Activated T-cell treated with anti-CD3 and anti-CD28 coated beads, Interleukin-2, amount 50 U/mL, for 72 hours (primary cell): Measurements from ENCODE around the gene IFNL2. TPM values are rescaled to one million over a fixed set of nuclear protein-coding genes. Genes with fewer than 3 reads are reported as not detected.
"Not testable (repeated sequence)": the region's sequence is repeated elsewhere in the genome, so short reads cannot be mapped to it uniquely, and the experiment has no call there.

Experiments used
- ATAC-seq, 2 donors: fragments of 150-1000 bp; cut with Tn5 transposase; replicated peaks in 1 of 2; 2 replicates each; pipeline ENCODE4 v1.10.0; 2021; ENCODE audit warnings: moderate library complexity in 2 of 2, mild to moderate bottlenecking in 1 of 2
- DNase-seq, 2 donors: peaks; one replicate each; pipeline ENCODE4 v3.0.0; 2021 to 2022; ENCODE audit warnings: mixed read lengths in 1 of 2
- H3K27ac Mint-ChIP-seq: one replicate; pipeline ENCODE4 v1.8.0; 2022; ENCODE audit warnings: mild to moderate bottlenecking, moderate library complexity, mixed read lengths
- H3K27me3 Mint-ChIP-seq: one replicate; pipeline ENCODE4 v1.8.0; 2022; ENCODE audit warnings: low read depth, mixed read lengths
- H3K36me3 Mint-ChIP-seq, 2 donors: one replicate each; pipeline ENCODE4 v1.8.0; 2022; ENCODE audit warnings: mixed read lengths in 2 of 2, mild to moderate bottlenecking in 1 of 2; ENCODE audit not compliant: insufficient read depth in 2 of 2
- H3K4me1 Mint-ChIP-seq: one replicate; pipeline ENCODE4 v1.8.0; 2022; ENCODE audit warnings: low read depth, mixed read lengths
- H3K4me3 Mint-ChIP-seq, 2 donors: one replicate each; pipeline ENCODE4 v1.8.0; 2022; ENCODE audit warnings: mild to moderate bottlenecking in 2 of 2, mixed read lengths in 2 of 2, moderate library complexity in 2 of 2
- H3K9me3 Mint-ChIP-seq, 2 donors: one replicate each; pipeline ENCODE4 v1.8.0; 2022; ENCODE audit warnings: mixed read lengths in 2 of 2
- total RNA-seq, 2 donors: library from RNA; stranded (reverse); gene quantifications; one replicate each; pipeline ENCODE4 v1.2.3, GENCODE V29; 2022

The IFNL2 gene
- total RNA-seq, 2 donors from 2014 or later: 0.46 TPM; not detected in 1

DNA sequence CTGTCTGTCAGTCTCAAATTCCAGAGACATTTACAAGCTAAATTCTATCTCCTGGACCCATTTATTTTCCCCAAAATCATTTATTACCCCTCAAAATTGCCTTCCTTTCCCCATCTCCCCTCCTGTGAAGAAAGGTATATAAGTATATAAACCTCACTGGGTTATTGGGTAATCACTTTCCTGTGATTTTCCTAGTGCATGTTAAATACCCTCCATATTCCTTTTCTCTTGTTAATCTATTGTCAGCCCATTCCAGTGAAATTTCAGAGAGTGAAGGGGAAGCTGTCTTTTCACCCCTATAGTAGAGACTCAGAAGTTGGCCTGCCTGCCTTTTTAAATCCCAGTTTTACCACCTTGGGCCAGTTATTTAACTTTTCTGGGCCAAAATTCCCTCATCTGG is 37.9 kb downstream of the IFNL2 start:
- ATAC-seq (no peak), DNase-seq (no peak)
- H3K36me3 Mint-ChIP-seq: peaks cover 0 to 4% of the 10 kb centered on the region in 2 donors
- H3K9me3 Mint-ChIP-seq: no peaks in the 10 kb centered on the region
- H3K4me1 Mint-ChIP-seq: peaks cover 6% of the 10 kb centered on the region
- no peak overlapping the region for H3K27ac Mint-ChIP-seq
- no peaks in the 10 kb centered on the region for H3K27me3 Mint-ChIP-seq
- no peak overlapping the region for H3K4me3 Mint-ChIP-seq

- ATAC-seq (no peak), DNase-seq (no peak)
- Mint-ChIP-seq H3K9me3 (no peaks in the 10 kb centered on the region), H3K27me3 (no peaks in the 10 kb centered on the region), H3K4me3 (no peak overlapping the region), H3K4me1 (peaks cover 6% of the 10 kb centered on the region), H3K27ac (no peak overlapping the region), H3K36me3 (peaks cover 3 to 4% of the 10 kb centered on the region in 2 donors)
These were observed 39.0 kb downstream of the IFNL2 start for GRCh38 chr19:39307046-39307821.

DNA sequence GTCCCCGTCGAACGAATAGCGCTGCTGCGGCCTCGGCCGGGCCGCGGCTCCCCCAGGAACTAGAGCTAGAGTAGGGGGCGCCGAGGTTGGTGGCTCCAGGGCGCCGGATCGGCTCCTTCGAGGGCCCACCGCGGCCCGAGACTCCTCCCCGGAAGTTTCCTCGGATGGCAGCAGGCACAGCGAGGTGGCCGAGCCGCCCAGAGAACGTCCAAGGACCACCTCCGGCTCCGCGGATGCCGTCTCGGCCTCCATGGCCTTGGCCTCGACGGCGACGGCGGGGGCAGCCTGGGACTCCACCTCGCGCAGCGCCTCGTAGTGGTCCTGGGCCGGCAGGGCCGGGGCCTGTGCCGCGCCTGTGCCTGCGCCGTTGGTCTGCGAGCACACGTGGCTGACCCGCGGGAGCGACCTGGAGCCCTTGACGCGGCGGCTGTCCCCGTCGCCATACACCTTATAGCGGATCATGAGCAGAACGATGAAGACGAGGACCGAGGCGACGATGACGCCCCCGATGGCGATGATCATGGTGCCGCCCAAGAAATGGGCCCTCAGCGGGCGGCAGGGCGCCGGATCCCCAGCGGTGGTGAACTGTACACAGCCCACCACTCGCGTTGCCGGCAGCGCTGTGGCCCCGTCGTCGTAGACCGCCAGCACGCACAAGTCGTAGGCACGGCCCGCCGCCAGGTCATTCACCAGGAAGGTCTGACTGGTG is 39.8 kb downstream of the IFNL2 start:
- no peak overlapping the region for H3K27ac Mint-ChIP-seq
- no peaks in the 10 kb centered on the region for H3K27me3 Mint-ChIP-seq
- H3K36me3 Mint-ChIP-seq: peaks cover 5 to 6% of the 10 kb centered on the region in 2 donors
- H3K9me3 Mint-ChIP-seq: no peaks in the 10 kb centered on the region
- DNase-seq (no peak), ATAC-seq (no peak)
- H3K4me1 Mint-ChIP-seq: peaks cover 6% of the 10 kb centered on the region
- no peak overlapping the region for H3K4me3 Mint-ChIP-seq

- no peak overlapping the region for H3K27ac Mint-ChIP-seq
- H3K27me3 Mint-ChIP-seq: no peaks in the 10 kb centered on the region
These were observed 40.5 kb downstream of the IFNL2 start for GRCh38 chr19:39308531-39309304.

GRCh38 chr19:39309305-39309670 is 41.1 kb downstream of the IFNL2 start:
- not testable (repeated sequence) for ATAC-seq, H3K4me1 Mint-ChIP-seq, H3K4me3 Mint-ChIP-seq, H3K36me3 Mint-ChIP-seq, H3K9me3 Mint-ChIP-seq, H3K27me3 Mint-ChIP-seq, DNase-seq, H3K27ac Mint-ChIP-seq

More at GRCh38 chr19:39308531-39309304, 40.5 kb downstream of the IFNL2 start:
- H3K4me3 Mint-ChIP-seq: no peak overlapping the region
- ATAC-seq (no peak), DNase-seq (no peak)
- no peaks in the 10 kb centered on the region for H3K9me3 Mint-ChIP-seq
- H3K4me1 Mint-ChIP-seq: peaks cover 6% of the 10 kb centered on the region
- H3K36me3 Mint-ChIP-seq: peaks cover 6 to 7% of the 10 kb centered on the region in 2 donors

GRCh38 chr19:39310558-39311311 is 42.5 kb downstream of the IFNL2 start:
- Mint-ChIP-seq H3K9me3 (no peaks in the 10 kb centered on the region), H3K27me3 (no peaks in the 10 kb centered on the region), H3K4me1 (peaks cover 6% of the 10 kb centered on the region), H3K4me3 (no peak overlapping the region), H3K27ac (no peak overlapping the region), H3K36me3 (peaks cover 6 to 7% of the 10 kb centered on the region in 2 donors)
- ATAC-seq (no peak), DNase-seq (no peak)

- H3K27me3 Mint-ChIP-seq: no peaks in the 10 kb centered on the region
- H3K36me3 Mint-ChIP-seq: peaks cover 5 to 6% of the 10 kb centered on the region in 2 donors
- ATAC-seq: no peak
These were observed 46.0 kb downstream of the IFNL2 start for GRCh38 chr19:39314016-39314728.

DNA sequence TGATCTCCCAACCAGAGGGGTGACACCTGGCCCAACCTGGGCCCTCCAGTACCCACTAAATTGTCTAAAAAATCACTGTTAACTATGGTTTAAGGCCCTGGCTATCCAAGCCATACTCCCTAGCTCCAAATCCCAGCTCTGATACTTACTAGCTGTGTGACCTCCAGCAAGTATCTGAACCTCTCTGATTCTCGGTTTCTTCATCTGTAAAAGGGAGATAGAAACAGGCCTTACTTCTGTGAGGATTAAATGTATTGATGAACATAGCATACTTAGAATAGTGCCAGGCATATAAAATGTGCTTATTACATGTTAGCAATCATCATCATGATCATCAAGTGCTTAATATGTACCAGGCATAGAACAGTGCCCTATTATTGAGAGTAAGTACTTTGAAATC is 47.7 kb downstream of the IFNL2 start:
- H3K27me3 Mint-ChIP-seq: no peaks in the 10 kb centered on the region
- DNase-seq (no peak), ATAC-seq (no peak)
- no peaks in the 10 kb centered on the region for H3K9me3 Mint-ChIP-seq
- H3K4me1 Mint-ChIP-seq: peaks cover 11% of the 10 kb centered on the region
- no peak overlapping the region for H3K27ac Mint-ChIP-seq
- peaks cover 4 to 6% of the 10 kb centered on the region in 2 donors for H3K36me3 Mint-ChIP-seq
- H3K4me3 Mint-ChIP-seq: no peak overlapping the region

More at GRCh38 chr19:39314016-39314728, 46.0 kb downstream of the IFNL2 start:
- Mint-ChIP-seq H3K9me3 (no peaks in the 10 kb centered on the region), H3K4me1 (peaks cover 12% of the 10 kb centered on the region), H3K4me3 (no peak overlapping the region), H3K27ac (no peak overlapping the region)
- DNase-seq: no peak

- no peak overlapping the region for H3K27ac Mint-ChIP-seq
These were observed 48.6 kb downstream of the IFNL2 start for GRCh38 chr19:39316627-39317321.

DNA sequence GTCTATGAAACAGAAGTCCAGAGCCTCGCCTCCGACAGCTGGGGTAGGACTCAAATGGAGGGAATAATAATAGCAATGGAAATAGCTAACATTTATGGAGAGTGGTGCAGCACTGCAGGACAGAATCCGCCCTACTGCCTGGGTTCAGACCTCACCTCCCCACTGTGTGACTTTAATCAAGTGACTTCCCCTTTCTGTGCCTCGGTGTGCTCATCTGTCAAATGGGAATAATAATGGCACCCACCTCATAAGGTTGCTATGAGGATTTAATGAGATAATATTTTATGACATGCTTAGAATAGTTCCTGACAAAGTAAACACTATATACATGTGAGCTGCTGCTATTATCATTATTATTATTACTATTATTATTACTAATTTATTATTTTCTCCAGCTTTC is 49.3 kb downstream of the IFNL2 start:
- no peak overlapping the region for H3K27ac Mint-ChIP-seq
- peaks cover 20% of the 10 kb centered on the region for H3K4me1 Mint-ChIP-seq
- peaks cover 3 to 4% of the 10 kb centered on the region in 2 donors for H3K36me3 Mint-ChIP-seq
- H3K4me3 Mint-ChIP-seq: no peak overlapping the region
- H3K27me3 Mint-ChIP-seq: peaks cover 6% of the 10 kb centered on the region
- no peaks in the 10 kb centered on the region for H3K9me3 Mint-ChIP-seq
- DNase-seq: no peak
- ATAC-seq: no peak

More at GRCh38 chr19:39316627-39317321, 48.6 kb downstream of the IFNL2 start:
- ATAC-seq (no peak), DNase-seq (no peak)
- Mint-ChIP-seq H3K4me3 (no peak overlapping the region), H3K9me3 (no peaks in the 10 kb centered on the region), H3K36me3 (peaks cover 3 to 4% of the 10 kb centered on the region in 2 donors), H3K4me1 (peaks cover 20% of the 10 kb centered on the region), H3K27me3 (peaks cover 5% of the 10 kb centered on the region)

GRCh38 chr19:39318071-39318470 is 49.9 kb downstream of the IFNL2 start:
- Mint-ChIP-seq H3K4me1 (peaks cover 20% of the 10 kb centered on the region), H3K4me3 (no peak overlapping the region), H3K27me3 (peaks cover 6% of the 10 kb centered on the region), H3K27ac (no peak overlapping the region), H3K9me3 (no peaks in the 10 kb centered on the region), H3K36me3 (peaks cover 0 to 2% of the 10 kb centered on the region in 2 donors)
- no peak for DNase-seq
- no peak for ATAC-seq
